GM23248 (cell line): ENCODE measurements around the gene GNB3. TPM values are rescaled to one million over a fixed set of nuclear protein-coding genes. Genes with fewer than 3 reads are reported as not detected.

Source experiments
- DNase-seq: peaks from one replicate; pipeline ENCODE4 v3.0.0-alpha.2; 2015
- H2AFZ ChIP-seq: fragments of 200-600 bp; sonication (generic); 2 replicates; pipeline ENCODE4 v1.6.1; 2016; ENCODE audit warnings: antibody characterized with exemption
- H3F3A ChIP-seq: fragments of 200-600 bp; sonication (generic); 2 replicates; pipeline ENCODE4 v1.6.1; 2016; ENCODE audit warnings: mild to moderate bottlenecking, antibody characterized with exemption, mixed run types; ENCODE audit not compliant: insufficient read depth
- H3K27ac ChIP-seq: fragments of 200-600 bp; sonication (generic); 2 replicates; pipeline ENCODE4 v1.5.1; 2016; ENCODE audit warnings: mild to moderate bottlenecking
- H3K27me3 ChIP-seq: fragments of 200-600 bp; sonication (generic); replicated peaks from 2 replicates; pipeline ENCODE4 v1.6.1; 2016; ENCODE audit warnings: mild to moderate bottlenecking; ENCODE audit not compliant: insufficient read depth
- H3K36me3 ChIP-seq: fragments of 200-600 bp; sonication (generic); 2 replicates; pipeline ENCODE4 v1.6.1; 2016; ENCODE audit warnings: low read depth, mild to moderate bottlenecking
- H3K4me1 ChIP-seq: fragments of 200-600 bp; sonication (generic); 2 replicates; pipeline ENCODE4 v1.6.1; 2016; ENCODE audit warnings: mild to moderate bottlenecking; ENCODE audit not compliant: insufficient read depth
- H3K4me2 ChIP-seq: fragments of 200-600 bp; sonication (generic); one replicate; pipeline ENCODE4 v1.6.1; 2016; ENCODE audit warnings: mild to moderate bottlenecking; ENCODE audit not compliant: unreplicated experiment
- H3K4me3 ChIP-seq: fragments of 200-600 bp; sonication (generic); 2 replicates; pipeline ENCODE4 v1.5.1; 2016; ENCODE audit warnings: mild to moderate bottlenecking
- H3K79me2 ChIP-seq: fragments of 200-600 bp; sonication (generic); 2 replicates; pipeline ENCODE4 v1.6.1; 2016; ENCODE audit warnings: mild to moderate bottlenecking; ENCODE audit not compliant: insufficient read depth
- H3K9ac ChIP-seq: fragments of 200-600 bp; sonication (generic); 2 replicates; pipeline ENCODE4 v1.6.1; 2016; ENCODE audit warnings: mild to moderate bottlenecking
- H3K9me2 ChIP-seq: fragments of 200-600 bp; sonication (generic); 2 replicates; pipeline ENCODE4 v1.6.1; 2016; ENCODE audit warnings: mixed run types, mild to moderate bottlenecking, moderate library complexity; ENCODE audit not compliant: insufficient read depth
- H3K9me3 ChIP-seq: fragments of 200-600 bp; sonication (generic); one replicate; pipeline ENCODE4 v1.6.1; 2017; ENCODE audit warnings: low read depth
- H4K20me1 ChIP-seq: fragments of 200-600 bp; sonication (generic); 2 replicates; pipeline ENCODE4 v1.6.0; 2016; ENCODE audit not compliant: insufficient read depth
- EZH2 ChIP-seq: fragments of 200-600 bp; sonication (generic); IDR thresholded peaks from 2 replicates; pipeline ENCODE4 v1.6.1; 2018; ENCODE audit warnings: antibody characterized with exemption, mild to moderate bottlenecking; ENCODE audit not compliant: insufficient read depth, poor library complexity, severe bottlenecking
- EZH2phosphoT487 ChIP-seq: fragments of 200-600 bp; sonication (generic); IDR thresholded peaks from 2 replicates; pipeline ENCODE4 v1.6.1; 2018; ENCODE audit warnings: antibody characterized with exemption, moderate library complexity, mild to moderate bottlenecking, low read depth; ENCODE audit not compliant: insufficient read depth
- whole genome bisulfite sequencing, 2 experiments: methylation state at CpG; one replicate each; pipeline ENCODE4 v1.1.6; 2015 to 2017; ENCODE audit warnings: low lambda C conversion rate in 2 of 2, low coverage in 1 of 2; ENCODE audit errors: missing lambda C conversion rate in 2 of 2; 5-methylcytosine and 5-hydroxymethylcytosine counted together
- in situ Hi-C: fragments of 300-500 bp; cut with MboI; formaldehyde crosslinking; loops from 2 replicates; pipeline ENCODE4 v1.15.0; 2020
- polyA plus RNA-seq: library from polyadenylated mRNA; unstranded; fragments of >200 nt; fragmentation: Nextera tagmentation; extraction: Ambion mirVana; gene quantifications from 2 replicates; pipeline ENCODE4 v1.2.1, GENCODE V29; 2016
- total RNA-seq: library from RNA; depleted of rRNA; stranded (reverse); fragments of >200 nt; shearing (Covaris generic); gene quantifications from 2 replicates; pipeline ENCODE4 v1.2.3, GENCODE V29; 2014

GNB3 gene
- total and polyA plus RNA-seq, 2 experiments from 2014 or later, result 2.2 to 3.2 TPM

GRCh38 chr12:6827982-6828780 is 12.5 kb upstream of the GNB3 start, which contains the start of gene P3H3:
P3H3 (plus strand) TSS chr12:6828407; CDS start chr12:6828441, 34 bp downstream.
- H2AFZ ChIP-seq, result peak within 1 kb of the TSS; percentile 70
- peak; percentile 76 for DNase-seq
- in situ Hi-C loops, result no loop called here

GRCh38 chr12:6828781-6829535 is 11.8 kb upstream of the GNB3 start:
- Histone ChIP-seq H3K27ac (peak overlapping the region; percentile 74), H2AFZ (peak overlapping the region; percentile 70), H3K9ac (peak overlapping the region; percentile 96), H3K79me2 (peaks cover 25% of the 10 kb centered on the region), H3K4me2 (peak overlapping the region; percentile 89), H3K9me3 (no peaks in the 10 kb centered on the region), H4K20me1 (no peaks in the 10 kb centered on the region), H3K4me1 (peaks cover 23% of the 10 kb centered on the region), H3K27me3 (no peaks in the 10 kb centered on the region), H3F3A (no peaks in the 10 kb centered on the region; the same call in none of the 2 replicates), H3K4me3 (peak overlapping the region; percentile 87), H3K9me2 (no peaks in the 10 kb centered on the region), H3K36me3 (peaks cover 6% of the 10 kb centered on the region; the same call in 1 of the 2 replicates)
- 1 to 2% methylated on average over 61 to 70 of the region's 71 CpGs for WGBS, 2 experiments
- peak; percentile 88 for DNase-seq
- in situ Hi-C loops, result no loop called here
- TF ChIP-seq EZH2 (no peak), EZH2phosphoT487 (no peak)

More at GRCh38 chr12:6827982-6828780, 12.5 kb upstream of the GNB3 start, which contains the start of gene P3H3:
- H3K4me3 ChIP-seq, result peak within 1 kb of the TSS; percentile 87
- H3F3A ChIP-seq, result no peaks in the 10 kb centered on the region; the same call in 1 of the 2 replicates
- H3K79me2 ChIP-seq, result peaks cover 25% of the 10 kb centered on the region
- H3K9ac ChIP-seq, result peak within 1 kb of the TSS; percentile 96
- H3K27ac ChIP-seq, result peak within 1 kb of the TSS; percentile 74
- 0 out of 2 replicates have a peak, but pooled peaks cover 4% of the 10 kb centered on the region for H3K36me3 ChIP-seq
- 1% methylated on average over 27 to 52 of the region's 60 CpGs for WGBS, 2 experiments
- H4K20me1 ChIP-seq, result no peaks in the 10 kb centered on the region
- peaks cover 2% of the 10 kb centered on the region; the same call in 1 of the 2 replicates for H3K27me3 ChIP-seq
- H3K4me2 ChIP-seq, result peak within 1 kb of the TSS; percentile 89
- TF ChIP-seq EZH2 (no peak), EZH2phosphoT487 (no peak)
- H3K9me2 ChIP-seq, result no peaks in the 10 kb centered on the region
- H3K9me3 ChIP-seq, result no peaks in the 10 kb centered on the region
- H3K4me1 ChIP-seq, result peaks cover 23% of the 10 kb centered on the region

GRCh38 chr12:6829536-6830220 is 11.0 kb upstream of the GNB3 start:
- TF ChIP-seq EZH2phosphoT487 (no peak), EZH2 (no peak)
- H3K9ac ChIP-seq, result peak overlapping the region; percentile 96
- H4K20me1 ChIP-seq, result no peaks in the 10 kb centered on the region
- peak overlapping the region; percentile 89 for H3K4me2 ChIP-seq
- DNase-seq, result peak; percentile 44
- 12 to 15% methylated on average over 19 of the region's 19 CpGs for WGBS, 2 experiments
- peak overlapping the region; percentile 87 for H3K4me3 ChIP-seq
- peak overlapping the region; percentile 74 for H3K27ac ChIP-seq
- H3K36me3 ChIP-seq, result peaks cover 12% of the 10 kb centered on the region; the same call in 1 of the 2 replicates
- H3K9me3 ChIP-seq, result no peaks in the 10 kb centered on the region
- H3K9me2 ChIP-seq, result no peaks in the 10 kb centered on the region
- peaks cover 25% of the 10 kb centered on the region for H3K79me2 ChIP-seq
- peaks cover 23% of the 10 kb centered on the region for H3K4me1 ChIP-seq
- H2AFZ ChIP-seq, result peak overlapping the region; percentile 70
- H3K27me3 ChIP-seq, result no peaks in the 10 kb centered on the region
- in situ Hi-C loops, result no loop called here
- no peaks in the 10 kb centered on the region; the same call in none of the 2 replicates for H3F3A ChIP-seq
